SK-N-SH treated with all-trans-retinoic acid at 6 μM for 48 hours (cell line): ENCODE results near the gene PPT2.

Experiments
- ATAC-seq: fragments of 200-7000 bp; cut with Tn5 transposase; 3 replicates; pipeline ENCODE4 v1.9.1; 2020; ENCODE audit warnings: mild to moderate bottlenecking, moderate library complexity
- ARNTL ChIP-seq: fragments of 450-650 bp; formaldehyde crosslinking; IDR thresholded peaks from 2 replicates; pipeline ENCODE4 v1.5.0; 2020; ENCODE audit warnings: low read depth, mild to moderate bottlenecking, moderate library complexity, borderline replicate concordance
- BACH2 ChIP-seq: fragments of 250-450 bp; sonication (Bioruptor Pico); IDR thresholded peaks from 2 replicates; pipeline ENCODE4 v1.9.0; 2021; ENCODE audit warnings: mild to moderate bottlenecking, borderline replicate concordance
- ESRRG ChIP-seq: fragments of 250-450 bp; sonication (Bioruptor Pico); IDR thresholded peaks from 2 replicates; pipeline ENCODE4 v1.6.1; 2021; ENCODE audit warnings: mild to moderate bottlenecking
- GLIS3 ChIP-seq: fragments of 250-450 bp; sonication (Bioruptor Pico); IDR thresholded peaks from 2 replicates; pipeline ENCODE4 v1.5.0; 2020; ENCODE audit warnings: mild to moderate bottlenecking, moderate library complexity
- ISL1 ChIP-seq: fragments of 250-450 bp; sonication (Bioruptor Pico); IDR thresholded peaks from 2 replicates; pipeline ENCODE4 v2.1.2; 2022; ENCODE audit warnings: mild to moderate bottlenecking, moderate library complexity
- OSR1 ChIP-seq: fragments of 250-450 bp; sonication (Bioruptor Pico); IDR thresholded peaks from 2 replicates; pipeline ENCODE4 v1.8.0; 2022; ENCODE audit warnings: moderate library complexity, mild to moderate bottlenecking, inconsistent platforms
- PPARA ChIP-seq: fragments of 250-450 bp; sonication (Bioruptor Pico); IDR thresholded peaks from 2 replicates; pipeline ENCODE4 v1.5.0; 2020; ENCODE audit warnings: mild to moderate bottlenecking, borderline replicate concordance
- SNAI2 ChIP-seq: fragments of 250-450 bp; sonication (Bioruptor Pico); IDR thresholded peaks from 2 replicates; pipeline ENCODE4 v1.5.0; 2020; ENCODE audit warnings: mild to moderate bottlenecking, moderate library complexity
- TCF4 ChIP-seq: fragments of 250-450 bp; sonication (Bioruptor Pico); IDR thresholded peaks from 2 replicates; pipeline ENCODE4 v1.8.0; 2021; ENCODE audit warnings: mild to moderate bottlenecking, moderate library complexity, borderline replicate concordance
- TOX ChIP-seq: fragments of 250-450 bp; sonication (Bioruptor Pico); IDR thresholded peaks from 2 replicates; pipeline ENCODE4 v1.8.0; 2021; ENCODE audit warnings: mild to moderate bottlenecking, moderate library complexity, borderline replicate concordance
- ZC3H10 ChIP-seq: fragments of 250-450 bp; sonication (Bioruptor Pico); IDR thresholded peaks from 2 replicates; pipeline ENCODE4 v1.5.1; 2021; ENCODE audit warnings: mild to moderate bottlenecking, moderate library complexity
- ZFP3 ChIP-seq: fragments of 250-450 bp; sonication (Bioruptor Pico); IDR thresholded peaks from 2 replicates; pipeline ENCODE4 v1.5.0; 2020; ENCODE audit warnings: mild to moderate bottlenecking, moderate library complexity
- ZNF565 ChIP-seq: fragments of 450-650 bp; formaldehyde crosslinking; conservative IDR thresholded peaks from 2 replicates; pipeline ENCODE4 v1.5.0; 2020; ENCODE audit warnings: low read depth, mild to moderate bottlenecking, moderate library complexity
- ZNF70 ChIP-seq: fragments of 450-650 bp; formaldehyde crosslinking; IDR thresholded peaks from 2 replicates; pipeline ENCODE4 v1.5.0; 2020; ENCODE audit warnings: mild to moderate bottlenecking, moderate library complexity
- ZNF8 ChIP-seq: fragments of 450-650 bp; formaldehyde crosslinking; IDR thresholded peaks from 2 replicates; pipeline ENCODE4 v1.5.0; 2020; ENCODE audit warnings: mild to moderate bottlenecking, moderate library complexity
- TF ChIP-seq, protein P1 (sequence below): fragments of 250-450 bp; sonication (Bioruptor Pico); IDR thresholded peaks from 2 replicates; pipeline ENCODE4 v1.8.0; 2020; ENCODE audit warnings: mild to moderate bottlenecking, moderate library complexity, borderline replicate concordance
- TF ChIP-seq, protein P2 (sequence below): fragments of 250-450 bp; sonication (Bioruptor Pico); IDR thresholded peaks from 2 replicates; pipeline ENCODE4 v1.5.0; 2020; ENCODE audit warnings: mild to moderate bottlenecking, moderate library complexity
- TF ChIP-seq, protein P3 (sequence below): fragments of 250-450 bp; sonication (Bioruptor Pico); IDR thresholded peaks from 2 replicates; pipeline ENCODE4 v1.5.1; 2021; ENCODE audit warnings: mild to moderate bottlenecking, moderate library complexity
- TF ChIP-seq, protein P4 (sequence below): fragments of 250-450 bp; sonication (Bioruptor Pico); IDR thresholded peaks from 2 replicates; pipeline ENCODE4 v1.5.1; 2020; ENCODE audit warnings: low read depth, mild to moderate bottlenecking, moderate library complexity
- TF ChIP-seq, protein P5 (sequence below): fragments of 250-450 bp; sonication (Bioruptor Pico); IDR thresholded peaks from 2 replicates; pipeline ENCODE4 v1.8.0; 2021; ENCODE audit warnings: low read depth, mild to moderate bottlenecking, moderate library complexity, borderline replicate concordance

The PPT2 gene

DNA sequence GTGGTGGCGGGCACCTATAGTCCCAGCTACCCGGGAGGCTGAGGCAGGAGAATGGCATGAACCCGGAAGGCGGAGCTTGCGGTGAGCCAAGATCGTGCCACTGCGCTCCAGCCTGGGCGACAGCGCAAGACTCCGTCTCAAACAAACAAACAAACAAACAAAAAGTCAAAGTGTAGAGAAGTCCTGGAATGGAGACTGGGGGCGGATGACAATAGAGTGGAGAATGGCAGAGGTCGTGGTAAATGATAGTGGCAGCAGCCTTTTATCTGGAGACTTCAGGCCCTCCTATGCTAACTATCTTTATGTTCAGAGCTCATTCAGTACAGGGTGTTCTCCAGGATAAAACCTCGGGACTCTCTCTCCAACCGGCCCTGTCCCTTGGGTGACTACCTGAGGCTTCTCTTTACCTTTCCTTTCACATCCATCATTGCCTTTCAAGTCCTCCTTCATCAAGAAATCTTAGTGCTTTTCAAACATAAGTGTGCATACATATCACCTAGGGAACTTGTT lies 22.4 kb upstream of the PPT2 start:
- no peak for ATAC-seq
- no peak for TF ChIP-seq BACH2
- no peak for TF ChIP-seq PPARA (CRISPR knock-in tag)
- TF ChIP-seq, protein P1, sequence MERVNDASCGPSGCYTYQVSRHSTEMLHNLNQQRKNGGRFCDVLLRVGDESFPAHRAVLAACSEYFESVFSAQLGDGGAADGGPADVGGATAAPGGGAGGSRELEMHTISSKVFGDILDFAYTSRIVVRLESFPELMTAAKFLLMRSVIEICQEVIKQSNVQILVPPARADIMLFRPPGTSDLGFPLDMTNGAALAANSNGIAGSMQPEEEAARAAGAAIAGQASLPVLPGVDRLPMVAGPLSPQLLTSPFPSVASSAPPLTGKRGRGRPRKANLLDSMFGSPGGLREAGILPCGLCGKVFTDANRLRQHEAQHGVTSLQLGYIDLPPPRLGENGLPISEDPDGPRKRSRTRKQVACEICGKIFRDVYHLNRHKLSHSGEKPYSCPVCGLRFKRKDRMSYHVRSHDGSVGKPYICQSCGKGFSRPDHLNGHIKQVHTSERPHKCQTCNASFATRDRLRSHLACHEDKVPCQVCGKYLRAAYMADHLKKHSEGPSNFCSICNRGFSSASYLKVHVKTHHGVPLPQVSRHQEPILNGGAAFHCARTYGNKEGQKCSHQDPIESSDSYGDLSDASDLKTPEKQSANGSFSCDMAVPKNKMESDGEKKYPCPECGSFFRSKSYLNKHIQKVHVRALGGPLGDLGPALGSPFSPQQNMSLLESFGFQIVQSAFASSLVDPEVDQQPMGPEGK = no peak
- TF ChIP-seq ZNF8 = no peak
- no peak for TF ChIP-seq ZNF565 (CRISPR knock-in tag)
- no peak for TF ChIP-seq TCF4 (CRISPR knock-in tag)
- TF ChIP-seq, protein P2, sequence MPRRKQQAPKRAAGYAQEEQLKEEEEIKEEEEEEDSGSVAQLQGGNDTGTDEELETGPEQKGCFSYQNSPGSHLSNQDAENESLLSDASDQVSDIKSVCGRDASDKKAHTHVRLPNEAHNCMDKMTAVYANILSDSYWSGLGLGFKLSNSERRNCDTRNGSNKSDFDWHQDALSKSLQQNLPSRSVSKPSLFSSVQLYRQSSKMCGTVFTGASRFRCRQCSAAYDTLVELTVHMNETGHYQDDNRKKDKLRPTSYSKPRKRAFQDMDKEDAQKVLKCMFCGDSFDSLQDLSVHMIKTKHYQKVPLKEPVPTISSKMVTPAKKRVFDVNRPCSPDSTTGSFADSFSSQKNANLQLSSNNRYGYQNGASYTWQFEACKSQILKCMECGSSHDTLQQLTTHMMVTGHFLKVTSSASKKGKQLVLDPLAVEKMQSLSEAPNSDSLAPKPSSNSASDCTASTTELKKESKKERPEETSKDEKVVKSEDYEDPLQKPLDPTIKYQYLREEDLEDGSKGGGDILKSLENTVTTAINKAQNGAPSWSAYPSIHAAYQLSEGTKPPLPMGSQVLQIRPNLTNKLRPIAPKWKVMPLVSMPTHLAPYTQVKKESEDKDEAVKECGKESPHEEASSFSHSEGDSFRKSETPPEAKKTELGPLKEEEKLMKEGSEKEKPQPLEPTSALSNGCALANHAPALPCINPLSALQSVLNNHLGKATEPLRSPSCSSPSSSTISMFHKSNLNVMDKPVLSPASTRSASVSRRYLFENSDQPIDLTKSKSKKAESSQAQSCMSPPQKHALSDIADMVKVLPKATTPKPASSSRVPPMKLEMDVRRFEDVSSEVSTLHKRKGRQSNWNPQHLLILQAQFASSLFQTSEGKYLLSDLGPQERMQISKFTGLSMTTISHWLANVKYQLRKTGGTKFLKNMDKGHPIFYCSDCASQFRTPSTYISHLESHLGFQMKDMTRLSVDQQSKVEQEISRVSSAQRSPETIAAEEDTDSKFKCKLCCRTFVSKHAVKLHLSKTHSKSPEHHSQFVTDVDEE = no peak
- no peak for TF ChIP-seq ZFP3 (CRISPR knock-in tag)
- TF ChIP-seq, protein P3, sequence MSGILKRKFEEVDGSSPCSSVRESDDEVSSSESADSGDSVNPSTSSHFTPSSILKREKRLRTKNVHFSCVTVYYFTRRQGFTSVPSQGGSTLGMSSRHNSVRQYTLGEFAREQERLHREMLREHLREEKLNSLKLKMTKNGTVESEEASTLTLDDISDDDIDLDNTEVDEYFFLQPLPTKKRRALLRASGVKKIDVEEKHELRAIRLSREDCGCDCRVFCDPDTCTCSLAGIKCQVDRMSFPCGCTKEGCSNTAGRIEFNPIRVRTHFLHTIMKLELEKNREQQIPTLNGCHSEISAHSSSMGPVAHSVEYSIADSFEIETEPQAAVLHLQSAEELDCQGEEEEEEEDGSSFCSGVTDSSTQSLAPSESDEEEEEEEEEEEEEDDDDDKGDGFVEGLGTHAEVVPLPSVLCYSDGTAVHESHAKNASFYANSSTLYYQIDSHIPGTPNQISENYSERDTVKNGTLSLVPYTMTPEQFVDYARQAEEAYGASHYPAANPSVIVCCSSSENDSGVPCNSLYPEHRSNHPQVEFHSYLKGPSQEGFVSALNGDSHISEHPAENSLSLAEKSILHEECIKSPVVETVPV (CRISPR knock-in tag) = no peak
- TF ChIP-seq SNAI2 (CRISPR knock-in tag) = no peak
- TF ChIP-seq, protein P4, sequence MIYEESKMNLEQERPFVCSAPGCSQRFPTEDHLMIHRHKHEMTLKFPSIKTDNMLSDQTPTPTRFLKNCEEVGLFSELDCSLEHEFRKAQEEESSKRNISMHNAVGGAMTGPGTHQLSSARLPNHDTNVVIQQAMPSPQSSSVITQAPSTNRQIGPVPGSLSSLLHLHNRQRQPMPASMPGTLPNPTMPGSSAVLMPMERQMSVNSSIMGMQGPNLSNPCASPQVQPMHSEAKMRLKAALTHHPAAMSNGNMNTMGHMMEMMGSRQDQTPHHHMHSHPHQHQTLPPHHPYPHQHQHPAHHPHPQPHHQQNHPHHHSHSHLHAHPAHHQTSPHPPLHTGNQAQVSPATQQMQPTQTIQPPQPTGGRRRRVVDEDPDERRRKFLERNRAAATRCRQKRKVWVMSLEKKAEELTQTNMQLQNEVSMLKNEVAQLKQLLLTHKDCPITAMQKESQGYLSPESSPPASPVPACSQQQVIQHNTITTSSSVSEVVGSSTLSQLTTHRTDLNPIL (CRISPR knock-in tag) = no peak
- TF ChIP-seq ISL1 = no peak
- TF ChIP-seq OSR1 (CRISPR knock-in tag) = no peak
- no peak for TF ChIP-seq GLIS3 (CRISPR knock-in tag)
- TF ChIP-seq, all 23 proteins: peak for 0

DNA sequence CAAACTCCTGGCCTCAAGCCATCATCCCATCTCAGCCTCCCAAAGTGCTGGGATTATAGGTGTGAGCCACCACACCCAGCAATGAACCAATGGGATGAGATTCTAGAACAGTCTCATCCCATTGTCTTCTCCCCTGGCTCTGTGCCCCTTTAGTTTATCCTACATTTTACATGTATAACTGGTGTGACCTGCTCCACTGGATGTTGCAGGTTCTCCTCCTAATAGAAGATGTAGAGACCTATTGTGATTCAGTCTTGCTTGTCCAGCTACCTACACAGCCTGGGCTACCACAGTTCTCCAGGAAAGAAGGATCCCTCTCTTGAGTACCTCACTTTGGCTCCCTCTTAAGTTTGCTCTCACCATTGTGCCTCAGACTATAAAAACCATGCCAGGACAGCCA lies 21.8 kb upstream of the PPT2 start:
- TF ChIP-seq TOX (CRISPR knock-in tag) (no peak), ZC3H10 (no peak), ZNF565 (CRISPR knock-in tag) (no peak), PPARA (CRISPR knock-in tag) (no peak), OSR1 (CRISPR knock-in tag) (no peak), ZNF8 (no peak), ARNTL (CRISPR knock-in tag) (no peak), SNAI2 (CRISPR knock-in tag) (no peak), TCF4 (CRISPR knock-in tag) (no peak), ESRRG (CRISPR knock-in tag) (no peak), GLIS3 (CRISPR knock-in tag) (no peak), ZNF70 (CRISPR knock-in tag) (no peak), BACH2 (no peak), ZFP3 (CRISPR knock-in tag) (no peak)
- TF ChIP-seq, protein P1 = no peak
- TF ChIP-seq, protein P5, sequence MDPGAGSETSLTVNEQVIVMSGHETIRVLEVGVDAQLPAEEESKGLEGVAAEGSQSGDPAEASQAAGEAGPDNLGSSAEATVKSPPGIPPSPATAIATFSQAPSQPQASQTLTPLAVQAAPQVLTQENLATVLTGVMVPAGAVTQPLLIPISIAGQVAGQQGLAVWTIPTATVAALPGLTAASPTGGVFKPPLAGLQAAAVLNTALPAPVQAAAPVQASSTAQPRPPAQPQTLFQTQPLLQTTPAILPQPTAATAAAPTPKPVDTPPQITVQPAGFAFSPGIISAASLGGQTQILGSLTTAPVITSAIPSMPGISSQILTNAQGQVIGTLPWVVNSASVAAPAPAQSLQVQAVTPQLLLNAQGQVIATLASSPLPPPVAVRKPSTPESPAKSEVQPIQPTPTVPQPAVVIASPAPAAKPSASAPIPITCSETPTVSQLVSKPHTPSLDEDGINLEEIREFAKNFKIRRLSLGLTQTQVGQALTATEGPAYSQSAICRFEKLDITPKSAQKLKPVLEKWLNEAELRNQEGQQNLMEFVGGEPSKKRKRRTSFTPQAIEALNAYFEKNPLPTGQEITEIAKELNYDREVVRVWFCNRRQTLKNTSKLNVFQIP (CRISPR knock-in tag) = no peak
- TF ChIP-seq, protein P4 (CRISPR knock-in tag) = no peak
- TF ChIP-seq, protein P3 (CRISPR knock-in tag) = no peak
- TF ChIP-seq, protein P2 = no peak

More for the DNA sequence above, 21.8 kb upstream of the PPT2 start:
- ATAC-seq = no peak
